Neural cell (in vitro differentiated cells): ENCODE measurements around the gene ZNF850.

Experiments
- RAD21 ChIP-seq: fragments of 450-650 bp; conservative IDR thresholded peaks from 2 replicates; pipeline ENCODE4 v1.6.1; 2014; ENCODE audit warnings: antibody characterized with exemption, mild to moderate bottlenecking, moderate library complexity
- TF ChIP-seq, protein P1 (sequence below): fragments of 450-650 bp; IDR thresholded peaks from 2 replicates; pipeline ENCODE4 v1.5.1; 2014; ENCODE audit warnings: antibody characterized with exemption, mild to moderate bottlenecking, moderate library complexity; ENCODE audit not compliant: poor library complexity, severe bottlenecking

- TF ChIP-seq, protein P1, sequence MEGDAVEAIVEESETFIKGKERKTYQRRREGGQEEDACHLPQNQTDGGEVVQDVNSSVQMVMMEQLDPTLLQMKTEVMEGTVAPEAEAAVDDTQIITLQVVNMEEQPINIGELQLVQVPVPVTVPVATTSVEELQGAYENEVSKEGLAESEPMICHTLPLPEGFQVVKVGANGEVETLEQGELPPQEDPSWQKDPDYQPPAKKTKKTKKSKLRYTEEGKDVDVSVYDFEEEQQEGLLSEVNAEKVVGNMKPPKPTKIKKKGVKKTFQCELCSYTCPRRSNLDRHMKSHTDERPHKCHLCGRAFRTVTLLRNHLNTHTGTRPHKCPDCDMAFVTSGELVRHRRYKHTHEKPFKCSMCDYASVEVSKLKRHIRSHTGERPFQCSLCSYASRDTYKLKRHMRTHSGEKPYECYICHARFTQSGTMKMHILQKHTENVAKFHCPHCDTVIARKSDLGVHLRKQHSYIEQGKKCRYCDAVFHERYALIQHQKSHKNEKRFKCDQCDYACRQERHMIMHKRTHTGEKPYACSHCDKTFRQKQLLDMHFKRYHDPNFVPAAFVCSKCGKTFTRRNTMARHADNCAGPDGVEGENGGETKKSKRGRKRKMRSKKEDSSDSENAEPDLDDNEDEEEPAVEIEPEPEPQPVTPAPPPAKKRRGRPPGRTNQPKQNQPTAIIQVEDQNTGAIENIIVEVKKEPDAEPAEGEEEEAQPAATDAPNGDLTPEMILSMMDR, result no peak
- TF ChIP-seq RAD21, result no peak
These were observed 52.7 kb downstream of the ZNF850 start for GRCh38 chr19:36719687-36720556.
